Liver (tissue), 9 donors: Measurements from ENCODE around the gene ADAP1. TPM values are rescaled to one million over a fixed set of nuclear protein-coding genes. Genes with fewer than 3 reads are reported as not detected.

Experiments used
- DNase-seq: peaks from one replicate; pipeline ENCODE4 v3.0.0-alpha.2; 2017; ENCODE audit warnings: low spot score
- H3K27ac ChIP-seq, 2 donors: one replicate each; pipeline ENCODE4 v1.7.0; 2013; ENCODE audit warnings: inconsistent platforms in 2 of 2, low read length in 2 of 2, control low read depth in 1 of 2, low read depth in 1 of 2, mild to moderate bottlenecking in 1 of 2
- H3K27me3 ChIP-seq, 4 donors: one replicate each; pipeline versions ENCODE4 v1.6.1 to v1.7.0; 2013; ENCODE audit warnings: low read length in 3 of 4, inconsistent platforms in 1 of 4, mild to moderate bottlenecking in 1 of 4, moderate library complexity in 1 of 4; ENCODE audit not compliant: control insufficient read depth in 4 of 4, insufficient read depth in 4 of 4
- H3K36me3 ChIP-seq, 4 donors: one replicate each; pipeline versions ENCODE4 v1.6.1 to v1.7.0; 2013; ENCODE audit warnings: low read length in 3 of 4, mild to moderate bottlenecking in 3 of 4, low read depth in 1 of 4, moderate library complexity in 1 of 4; ENCODE audit not compliant: control insufficient read depth in 4 of 4, insufficient read depth in 3 of 4
- H3K4me1 ChIP-seq, 4 donors: one replicate each; pipeline versions ENCODE4 v1.6.1 to v1.7.0; 2013; ENCODE audit warnings: low read length in 3 of 4, mild to moderate bottlenecking in 3 of 4, moderate library complexity in 1 of 4; ENCODE audit not compliant: control insufficient read depth in 4 of 4, insufficient read depth in 4 of 4
- H3K4me3 ChIP-seq, 3 donors: one replicate each; pipeline versions ENCODE4 v1.6.1 to v1.7.0; 2013; ENCODE audit warnings: low read length in 3 of 3, control low read depth in 1 of 3, low read depth in 1 of 3, mild to moderate bottlenecking in 1 of 3
- H3K9ac ChIP-seq, 2 donors: one replicate each; pipeline ENCODE4 v1.7.0; 2013; ENCODE audit warnings: low read length in 2 of 2, mild to moderate bottlenecking in 2 of 2, moderate library complexity in 2 of 2, control low read depth in 1 of 2, low read depth in 1 of 2
- H3K9me3 ChIP-seq, 4 donors: one replicate each; pipeline versions ENCODE4 v1.6.1 to v1.7.0; 2013; ENCODE audit warnings: low read length in 3 of 4; ENCODE audit not compliant: control insufficient read depth in 4 of 4
- EGR1 ChIP-seq, 2 donors: IDR thresholded peaks; 2 replicates each; pipeline ENCODE4 v1.6.1; 2016 to 2018; ENCODE audit warnings: antibody characterized with exemption in 2 of 2, low read depth in 2 of 2
- FOXA1 ChIP-seq: IDR thresholded peaks from 2 replicates; pipeline ENCODE4 v1.6.1; 2016; ENCODE audit warnings: antibody characterized with exemption
- FOXA2 ChIP-seq: IDR thresholded peaks from 2 replicates; pipeline ENCODE4 v1.6.1; 2016; ENCODE audit warnings: antibody characterized with exemption
- GABPA ChIP-seq, 2 donors: IDR thresholded peaks in 1 of 2; conservative IDR thresholded peaks in 1 of 2; 2 replicates each; pipeline ENCODE4 v1.6.1; 2016; ENCODE audit warnings: antibody characterized with exemption in 2 of 2, mild to moderate bottlenecking in 1 of 2, moderate library complexity in 1 of 2
- HNF4G ChIP-seq: IDR thresholded peaks from 2 replicates; pipeline ENCODE4 v1.6.1; 2016; ENCODE audit warnings: antibody characterized with exemption
- JUND ChIP-seq, 2 donors: IDR thresholded peaks; 2 replicates each; pipeline ENCODE4 v1.6.1; 2016; ENCODE audit warnings: antibody characterized with exemption in 2 of 2
- NR2F2 ChIP-seq: IDR thresholded peaks from 2 replicates; pipeline ENCODE4 v1.6.1; 2016; ENCODE audit warnings: antibody characterized with exemption
- RAD21 ChIP-seq, 2 donors: IDR thresholded peaks; 2 replicates each; pipeline ENCODE4 v1.6.1; 2016; ENCODE audit warnings: antibody characterized with exemption in 2 of 2, mild to moderate bottlenecking in 2 of 2
- TAF1 ChIP-seq: conservative IDR thresholded peaks from 2 replicates; pipeline ENCODE4 v1.6.1; 2016; ENCODE audit warnings: antibody characterized with exemption, mild to moderate bottlenecking
- YY1 ChIP-seq: IDR thresholded peaks from 2 replicates; pipeline ENCODE4 v1.6.1; 2016; ENCODE audit warnings: antibody characterized with exemption, mild to moderate bottlenecking
- WGBS: extraction: QIAGEN DNeasy Blood & Tissue Kit; methylation state at CpG from one replicate; pipeline ENCODE4 v1.1.7; 2013; 5-methylcytosine and 5-hydroxymethylcytosine counted together
- polyA plus RNA-seq, 2 donors: library from polyadenylated mRNA; stranded (reverse) in 1 of 2; unstranded in 1 of 2; fragments of 200-250 nt in 1 of 2; fragments of >200 nt in 1 of 2; fragmentation: Nextera tagmentation in 1 of 2; extraction: Ambion mirVana in 1 of 2; gene quantifications; one replicate each; pipeline versions ENCODE4 v1.2.1 to v1.2.3, GENCODE V29; 2013 to 2015
- total RNA-seq, 2 donors: library from RNA; depleted of rRNA; stranded (reverse); fragments of >200 nt; gene quantifications; one replicate each; pipeline ENCODE4 v1.2.3, GENCODE V29; 2014
- TF ChIP-seq, protein P1 (sequence below): IDR thresholded peaks from 2 replicates; pipeline ENCODE4 v1.6.1; 2016; ENCODE audit warnings: antibody characterized with exemption
- TF ChIP-seq, protein P2 (sequence below): fragments of 150-350 bp; IDR thresholded peaks from 2 replicates; pipeline ENCODE4 v1.5.1; 2017; ENCODE audit warnings: improper control_type of control experiment, low read depth, low read length; ENCODE audit not compliant: missing input control
- TF ChIP-seq, protein P3 (sequence below): IDR thresholded peaks from 2 replicates; pipeline ENCODE4 v1.6.1; 2016; ENCODE audit warnings: antibody characterized with exemption
- TF ChIP-seq, protein P4 (sequence below): IDR thresholded peaks from 2 replicates; pipeline ENCODE4 v1.6.1; 2016; ENCODE audit warnings: antibody characterized with exemption
- donor health status: healthy.
- donor health status: healthy.
- donor health status: healthy.
- donor health status: healthy.
- donor health status: healthy.

ADAP1 gene
- total and polyA plus RNA-seq, 4 donors: 0.46 to 3.7 (median 2.7) TPM

DNA sequence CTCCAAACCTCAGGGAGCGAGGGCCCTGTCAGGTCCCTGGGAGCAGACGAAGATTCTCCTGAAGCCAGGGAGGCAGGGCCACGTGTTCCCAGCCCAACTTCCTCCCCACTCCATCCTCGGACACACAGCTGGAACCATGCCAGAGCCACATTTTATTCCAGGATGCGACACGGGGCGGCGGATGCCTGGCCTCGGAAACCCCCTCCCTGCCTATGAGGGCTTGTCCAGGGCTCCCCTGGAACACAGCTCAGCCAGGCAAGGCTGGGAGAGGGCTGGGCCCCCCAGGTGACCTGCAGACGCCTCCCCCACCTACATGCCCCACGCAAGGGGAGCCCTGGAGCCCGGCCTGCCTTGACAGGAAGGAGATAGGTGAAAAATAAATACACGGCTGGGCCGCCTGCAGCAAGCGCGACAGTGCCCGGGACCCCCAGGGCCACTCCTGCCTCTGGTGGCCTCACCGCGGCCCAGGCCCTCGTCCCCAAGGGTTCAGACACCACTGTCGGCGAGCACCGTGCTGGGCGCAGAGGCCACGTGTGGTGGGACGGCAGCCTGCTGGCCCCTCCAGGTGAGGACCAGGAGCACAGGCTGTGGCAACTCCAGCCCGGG is 56.6 kb downstream of the ADAP1 start:
- Histone ChIP-seq H3K4me1 (peaks cover 2 to 14% (median 9%) of the 10 kb centered on the region in 4 donors), H3K9me3 (no peaks in the 10 kb centered on the region), H3K4me3 (no peak overlapping the region), H3K9ac (no peak overlapping the region), H3K36me3 (peaks cover 14 to 38% (median 18%) of the 10 kb centered on the region in 4 donors), H3K27ac (no peak overlapping the region), H3K27me3 (no peaks in the 10 kb centered on the region)
- DNase-seq: no peak
- WGBS: 73% methylated on average over 27 of the region's 27 CpGs
- TF ChIP-seq FOXA2 (no peak), EGR1 (IDR thresholded peaks at IDR 0.05; ENCODE audit: low read depth in 2 of 2) (no peak), GABPA (IDR thresholded peaks at IDR 0.05 in 1 of 2, conservative IDR thresholded peaks at IDR 0.05 in 1 of 2) (no peak)

DNA sequence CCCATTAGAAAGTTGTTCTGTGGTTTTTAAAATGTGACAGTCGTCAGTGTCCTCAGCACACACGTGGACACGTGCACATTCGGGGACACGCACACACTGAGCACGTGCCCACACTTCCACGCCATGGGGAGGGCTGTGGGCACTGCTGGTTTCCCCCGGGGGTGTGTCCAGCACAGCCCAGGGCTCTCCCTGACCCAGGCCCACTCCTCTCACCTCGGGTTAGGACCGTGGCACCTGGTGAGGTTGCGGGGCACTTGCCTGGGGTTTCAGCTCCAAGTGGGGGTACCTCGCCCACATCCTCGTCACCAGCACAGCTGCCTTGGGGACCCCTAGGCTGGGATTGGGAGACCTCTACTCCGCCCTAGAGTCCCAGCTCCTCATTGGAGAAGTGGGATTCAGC is 57.4 kb downstream of the ADAP1 start:
- 91% methylated on average over 14 of the region's 14 CpGs for WGBS
- no peak for DNase-seq
- H3K27me3 ChIP-seq: no peaks in the 10 kb centered on the region
- H3K4me3 ChIP-seq: no peak overlapping the region
- H3K4me1 ChIP-seq: peaks cover 2 to 14% (median 9%) of the 10 kb centered on the region in 4 donors
- H3K9ac ChIP-seq: no peak overlapping the region
- H3K27ac ChIP-seq: no peak overlapping the region
- TF ChIP-seq HNF4G (no peak), FOXA2 (no peak), EGR1 (IDR thresholded peaks at IDR 0.05; ENCODE audit: low read depth in 2 of 2) (no peak), NR2F2 (no peak), YY1 (no peak), FOXA1 (no peak), JUND (IDR thresholded peaks at IDR 0.05) (no peak)
- TF ChIP-seq, protein P1, sequence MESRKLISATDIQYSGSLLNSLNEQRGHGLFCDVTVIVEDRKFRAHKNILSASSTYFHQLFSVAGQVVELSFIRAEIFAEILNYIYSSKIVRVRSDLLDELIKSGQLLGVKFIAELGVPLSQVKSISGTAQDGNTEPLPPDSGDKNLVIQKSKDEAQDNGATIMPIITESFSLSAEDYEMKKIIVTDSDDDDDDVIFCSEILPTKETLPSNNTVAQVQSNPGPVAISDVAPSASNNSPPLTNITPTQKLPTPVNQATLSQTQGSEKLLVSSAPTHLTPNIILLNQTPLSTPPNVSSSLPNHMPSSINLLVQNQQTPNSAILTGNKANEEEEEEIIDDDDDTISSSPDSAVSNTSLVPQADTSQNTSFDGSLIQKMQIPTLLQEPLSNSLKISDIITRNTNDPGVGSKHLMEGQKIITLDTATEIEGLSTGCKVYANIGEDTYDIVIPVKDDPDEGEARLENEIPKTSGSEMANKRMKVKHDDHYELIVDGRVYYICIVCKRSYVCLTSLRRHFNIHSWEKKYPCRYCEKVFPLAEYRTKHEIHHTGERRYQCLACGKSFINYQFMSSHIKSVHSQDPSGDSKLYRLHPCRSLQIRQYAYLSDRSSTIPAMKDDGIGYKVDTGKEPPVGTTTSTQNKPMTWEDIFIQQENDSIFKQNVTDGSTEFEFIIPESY: no peak
- TF ChIP-seq, protein P2, sequence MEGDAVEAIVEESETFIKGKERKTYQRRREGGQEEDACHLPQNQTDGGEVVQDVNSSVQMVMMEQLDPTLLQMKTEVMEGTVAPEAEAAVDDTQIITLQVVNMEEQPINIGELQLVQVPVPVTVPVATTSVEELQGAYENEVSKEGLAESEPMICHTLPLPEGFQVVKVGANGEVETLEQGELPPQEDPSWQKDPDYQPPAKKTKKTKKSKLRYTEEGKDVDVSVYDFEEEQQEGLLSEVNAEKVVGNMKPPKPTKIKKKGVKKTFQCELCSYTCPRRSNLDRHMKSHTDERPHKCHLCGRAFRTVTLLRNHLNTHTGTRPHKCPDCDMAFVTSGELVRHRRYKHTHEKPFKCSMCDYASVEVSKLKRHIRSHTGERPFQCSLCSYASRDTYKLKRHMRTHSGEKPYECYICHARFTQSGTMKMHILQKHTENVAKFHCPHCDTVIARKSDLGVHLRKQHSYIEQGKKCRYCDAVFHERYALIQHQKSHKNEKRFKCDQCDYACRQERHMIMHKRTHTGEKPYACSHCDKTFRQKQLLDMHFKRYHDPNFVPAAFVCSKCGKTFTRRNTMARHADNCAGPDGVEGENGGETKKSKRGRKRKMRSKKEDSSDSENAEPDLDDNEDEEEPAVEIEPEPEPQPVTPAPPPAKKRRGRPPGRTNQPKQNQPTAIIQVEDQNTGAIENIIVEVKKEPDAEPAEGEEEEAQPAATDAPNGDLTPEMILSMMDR: no peak
- TF ChIP-seq, protein P3, sequence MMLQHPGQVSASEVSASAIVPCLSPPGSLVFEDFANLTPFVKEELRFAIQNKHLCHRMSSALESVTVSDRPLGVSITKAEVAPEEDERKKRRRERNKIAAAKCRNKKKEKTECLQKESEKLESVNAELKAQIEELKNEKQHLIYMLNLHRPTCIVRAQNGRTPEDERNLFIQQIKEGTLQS: no peak
- H3K9me3 ChIP-seq: no peaks in the 10 kb centered on the region
- H3K36me3 ChIP-seq: peaks cover 17 to 45% (median 22%) of the 10 kb centered on the region in 4 donors

DNA sequence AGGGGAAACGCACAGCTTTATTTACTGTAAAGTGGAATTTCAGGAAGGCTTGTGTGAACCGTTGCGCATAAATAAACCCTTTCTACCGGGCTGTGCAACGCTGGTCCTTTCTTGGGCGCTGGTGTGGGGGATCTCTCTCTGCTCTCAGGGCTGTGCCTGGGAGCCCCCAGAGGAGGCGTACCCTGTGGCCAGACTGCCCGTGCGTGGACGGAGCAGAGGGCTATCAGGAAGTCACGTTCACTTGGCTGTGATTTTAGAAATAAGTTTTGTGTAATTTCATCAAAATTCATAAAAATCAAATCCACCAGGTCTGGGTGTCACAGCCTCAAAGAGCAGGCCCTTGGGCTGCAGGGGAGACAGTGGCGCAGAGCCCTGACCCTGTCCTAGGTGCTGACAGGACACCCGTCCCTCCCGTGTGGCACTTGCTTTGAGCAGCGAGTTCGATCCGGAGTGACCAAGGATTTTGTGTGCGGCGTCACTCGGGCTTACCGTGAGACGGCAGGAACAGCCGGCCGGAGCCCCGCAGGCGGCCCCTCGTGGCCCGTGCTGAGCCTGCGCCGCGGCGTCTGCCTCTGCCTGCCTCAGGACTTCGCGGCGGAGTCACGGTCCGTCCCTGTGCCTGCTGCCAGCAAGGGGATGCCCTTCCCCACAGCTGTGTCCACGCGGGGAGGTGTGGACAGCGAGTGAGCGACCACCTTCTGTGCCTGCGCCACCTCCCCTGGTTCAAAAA is 58.0 kb downstream of the ADAP1 start:
- DNase-seq: no peak
- TF ChIP-seq, protein P2: no peak
- TF ChIP-seq, protein P3: no peak
- TF ChIP-seq, protein P4, sequence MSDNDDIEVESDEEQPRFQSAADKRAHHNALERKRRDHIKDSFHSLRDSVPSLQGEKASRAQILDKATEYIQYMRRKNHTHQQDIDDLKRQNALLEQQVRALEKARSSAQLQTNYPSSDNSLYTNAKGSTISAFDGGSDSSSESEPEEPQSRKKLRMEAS: no peak
- TF ChIP-seq RAD21 (IDR thresholded peaks at IDR 0.05) (no peak), TAF1 (no peak), YY1 (no peak), GABPA (IDR thresholded peaks at IDR 0.05 in 1 of 2, conservative IDR thresholded peaks at IDR 0.05 in 1 of 2) (no peak), NR2F2 (no peak)
- TF ChIP-seq, protein P1: no peak

More for the DNA sequence above, 58.0 kb downstream of the ADAP1 start:
- Histone ChIP-seq H3K4me3 (no peak overlapping the region), H3K27me3 (no peaks in the 10 kb centered on the region), H3K27ac (no peak overlapping the region), H3K9me3 (no peaks in the 10 kb centered on the region), H3K4me1 (peaks cover 2 to 14% (median 9%) of the 10 kb centered on the region in 4 donors), H3K36me3 (peaks cover 22 to 51% (median 27%) of the 10 kb centered on the region in 4 donors), H3K9ac (no peak overlapping the region)
- WGBS: 96% methylated on average over 42 of the region's 42 CpGs
